HUES64 (cell line): ENCODE measurements around the gene MB.

Experiments used
- H3K27ac ChIP-seq: 2 replicates; pipeline ENCODE4 v1.7.0; 2013; ENCODE audit warnings: low read depth, low read length, inconsistent platforms
- H3K27me3 ChIP-seq: 2 replicates; pipeline ENCODE4 v1.6.1; 2013; ENCODE audit warnings: mild to moderate bottlenecking, low read length; ENCODE audit not compliant: insufficient read depth
- H3K36me3 ChIP-seq: 2 replicates; pipeline ENCODE4 v1.6.1; 2013; ENCODE audit warnings: mild to moderate bottlenecking, low read length; ENCODE audit not compliant: insufficient read depth
- H3K4me1 ChIP-seq: 2 replicates; pipeline ENCODE4 v1.6.1; 2013; ENCODE audit warnings: mild to moderate bottlenecking, low read length, moderate library complexity; ENCODE audit not compliant: insufficient read depth
- H3K4me3 ChIP-seq: 2 replicates; pipeline ENCODE4 v1.5.1; 2013; ENCODE audit warnings: mild to moderate bottlenecking, low read length, moderate library complexity
- H3K9ac ChIP-seq: 2 replicates; pipeline ENCODE4 v1.6.1; 2013; ENCODE audit warnings: mild to moderate bottlenecking, low read depth, low read length
- H3K9me3 ChIP-seq: 2 replicates; pipeline ENCODE4 v1.6.1; 2013; ENCODE audit warnings: low read depth, low read length; ENCODE audit not compliant: insufficient read depth
- WGBS: fragments of 150-250, 120-280 bp; methylation state at CpG from one replicate; pipeline ENCODE4 v1.1.7; 2013; ENCODE audit warnings: missing lambda C conversion rate; 5-methylcytosine and 5-hydroxymethylcytosine counted together

The MB gene

DNA sequence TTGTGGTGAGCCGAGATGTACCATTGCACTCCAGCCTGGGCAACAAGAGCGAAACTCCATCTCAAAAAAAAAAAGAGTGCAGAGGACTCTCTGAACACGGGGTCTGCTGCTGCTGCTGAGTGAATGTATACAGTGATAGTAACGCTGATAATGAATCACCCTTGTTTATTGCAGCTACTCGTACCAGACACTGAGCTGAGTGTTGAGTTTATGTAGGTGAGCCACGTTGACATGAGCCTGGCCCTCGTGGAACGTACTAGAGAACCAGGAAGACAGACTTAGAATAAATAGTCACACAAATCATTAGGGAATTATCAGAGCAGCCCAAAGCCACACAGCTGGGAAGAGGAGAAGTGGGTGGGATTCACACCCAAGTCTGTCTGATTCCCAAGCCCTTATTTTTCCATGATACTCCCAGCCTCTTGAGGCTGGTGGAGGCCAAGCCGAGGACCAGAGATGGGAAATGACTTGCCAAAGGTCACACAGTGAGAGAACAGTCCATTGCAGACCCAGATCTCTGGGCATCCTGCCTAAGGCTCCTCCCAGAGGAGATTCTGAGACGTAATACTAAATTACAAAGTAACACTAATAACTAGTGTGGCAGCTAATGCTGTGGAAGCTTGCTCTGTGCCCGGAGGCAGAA, 34.8 kb downstream of the MB start:
- H3K9ac ChIP-seq: no peak overlapping the region
- H3K27me3 ChIP-seq: no peaks in the 10 kb centered on the region
- WGBS: 88% methylated on average over 8 of the region's 11 CpGs
- H3K4me1 ChIP-seq: no peaks in the 10 kb centered on the region
- H3K9me3 ChIP-seq: no peaks in the 10 kb centered on the region
- H3K36me3 ChIP-seq: no peaks in the 10 kb centered on the region
- no peak overlapping the region for H3K27ac ChIP-seq
- H3K4me3 ChIP-seq: no peak overlapping the region

GRCh38 chr22:35581023-35581413, 36.1 kb downstream of the MB start:
- Histone ChIP-seq H3K36me3 (no peaks in the 10 kb centered on the region), H3K9ac (no peak overlapping the region), H3K27ac (no peak overlapping the region), H3K9me3 (no peaks in the 10 kb centered on the region), H3K4me1 (no peaks in the 10 kb centered on the region), H3K4me3 (no peak overlapping the region), H3K27me3 (no peaks in the 10 kb centered on the region)
- 92% methylated on average over 4 of the region's 5 CpGs for WGBS

GRCh38 chr22:35580351-35581022, 36.6 kb downstream of the MB start:
- Histone ChIP-seq H3K27me3 (no peaks in the 10 kb centered on the region), H3K9ac (no peak overlapping the region), H3K4me1 (no peaks in the 10 kb centered on the region), H3K4me3 (no peak overlapping the region), H3K9me3 (no peaks in the 10 kb centered on the region), H3K27ac (no peak overlapping the region), H3K36me3 (no peaks in the 10 kb centered on the region)
- 86% methylated on average over 10 of the region's 10 CpGs for WGBS

GRCh38 chr22:35578836-35579575, 38.1 kb downstream of the MB start:
- Histone ChIP-seq H3K36me3 (no peaks in the 10 kb centered on the region), H3K9ac (no peak overlapping the region), H3K27me3 (no peaks in the 10 kb centered on the region), H3K27ac (no peak overlapping the region), H3K4me3 (no peak overlapping the region), H3K9me3 (no peaks in the 10 kb centered on the region), H3K4me1 (no peaks in the 10 kb centered on the region)
- WGBS: 93% methylated on average over 19 of the region's 19 CpGs

- WGBS: 87% methylated on average over 2 of the region's 2 CpGs
- H3K27ac ChIP-seq: no peak overlapping the region
Measured at GRCh38 chr22:35577799-35578659, 39.1 kb downstream of the MB start.

GRCh38 chr22:35576671-35577070, 40.5 kb downstream of the MB start:
- Histone ChIP-seq H3K36me3 (no peaks in the 10 kb centered on the region), H3K4me1 (no peaks in the 10 kb centered on the region), H3K4me3 (no peak overlapping the region), H3K27me3 (no peaks in the 10 kb centered on the region), H3K27ac (no peak overlapping the region), H3K9ac (no peak overlapping the region), H3K9me3 (no peaks in the 10 kb centered on the region)
- 92% methylated on average over 8 of the region's 8 CpGs for WGBS

More at GRCh38 chr22:35577799-35578659, 39.1 kb downstream of the MB start:
- H3K27me3 ChIP-seq: no peaks in the 10 kb centered on the region
- no peaks in the 10 kb centered on the region for H3K36me3 ChIP-seq
- no peak overlapping the region for H3K4me3 ChIP-seq
- no peaks in the 10 kb centered on the region for H3K4me1 ChIP-seq
- no peaks in the 10 kb centered on the region for H3K9me3 ChIP-seq
- no peak overlapping the region for H3K9ac ChIP-seq

DNA sequence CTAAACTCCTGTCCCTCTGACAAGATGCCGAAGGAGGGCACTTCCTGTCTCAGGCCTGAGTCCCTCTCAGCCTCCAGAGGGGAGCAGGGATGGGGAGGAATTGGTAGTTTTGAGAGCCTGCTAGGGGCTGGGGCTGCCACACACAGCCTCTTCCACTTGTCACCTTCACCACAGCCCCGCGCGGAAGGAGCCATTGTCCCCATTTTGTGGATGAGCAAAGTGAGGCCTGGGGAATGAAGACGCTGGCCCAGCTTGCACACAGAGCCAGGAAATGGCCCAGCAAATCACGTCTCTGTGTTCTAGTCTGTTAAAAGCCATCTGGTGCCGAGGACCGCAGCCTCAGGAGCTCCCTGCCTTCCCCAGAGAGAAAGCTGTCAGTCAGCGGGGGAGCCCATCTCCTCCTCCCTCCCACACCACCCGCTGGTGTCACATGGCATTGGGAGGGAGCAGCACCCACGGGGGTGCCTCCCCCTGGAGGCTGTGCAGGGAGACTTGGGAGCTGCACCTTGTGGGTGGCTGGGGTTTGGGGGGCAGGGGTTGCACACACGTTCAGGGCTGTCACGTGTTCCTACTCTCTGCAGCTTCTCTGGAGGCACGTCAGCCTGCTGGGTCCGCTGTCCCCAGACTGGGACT, 41.9 kb downstream of the MB start:
- Histone ChIP-seq H3K9ac (no peak overlapping the region), H3K27me3 (no peaks in the 10 kb centered on the region), H3K4me3 (no peak overlapping the region), H3K36me3 (no peaks in the 10 kb centered on the region), H3K9me3 (no peaks in the 10 kb centered on the region), H3K4me1 (no peaks in the 10 kb centered on the region), H3K27ac (no peak overlapping the region)
- 68% methylated on average over 15 of the region's 15 CpGs for WGBS

DNA sequence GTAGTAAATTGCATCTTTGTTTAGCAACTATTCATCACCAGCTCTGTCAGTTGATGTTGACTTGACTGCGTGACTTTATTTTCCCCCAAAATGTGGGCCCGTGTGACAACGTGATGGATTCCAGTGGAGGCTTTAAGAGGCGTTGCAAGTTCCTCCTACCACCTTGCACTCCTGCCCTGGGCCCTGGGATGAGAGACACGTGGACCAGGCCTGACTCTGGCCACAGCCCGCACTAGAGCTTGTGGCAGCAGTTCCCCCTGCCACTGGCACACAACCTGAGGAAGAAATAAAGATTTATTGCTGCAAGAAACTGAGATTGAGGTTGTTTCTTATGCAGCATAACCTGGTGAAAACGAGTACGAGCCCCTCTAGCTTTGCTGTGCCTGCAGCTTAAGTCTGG, 44.6 kb downstream of the MB start:
- Histone ChIP-seq H3K36me3 (no peaks in the 10 kb centered on the region), H3K4me3 (no peak overlapping the region), H3K9me3 (no peaks in the 10 kb centered on the region), H3K9ac (no peak overlapping the region), H3K27ac (no peak overlapping the region), H3K27me3 (no peaks in the 10 kb centered on the region), H3K4me1 (no peaks in the 10 kb centered on the region)
- 86% methylated on average over 8 of the region's 8 CpGs for WGBS

DNA sequence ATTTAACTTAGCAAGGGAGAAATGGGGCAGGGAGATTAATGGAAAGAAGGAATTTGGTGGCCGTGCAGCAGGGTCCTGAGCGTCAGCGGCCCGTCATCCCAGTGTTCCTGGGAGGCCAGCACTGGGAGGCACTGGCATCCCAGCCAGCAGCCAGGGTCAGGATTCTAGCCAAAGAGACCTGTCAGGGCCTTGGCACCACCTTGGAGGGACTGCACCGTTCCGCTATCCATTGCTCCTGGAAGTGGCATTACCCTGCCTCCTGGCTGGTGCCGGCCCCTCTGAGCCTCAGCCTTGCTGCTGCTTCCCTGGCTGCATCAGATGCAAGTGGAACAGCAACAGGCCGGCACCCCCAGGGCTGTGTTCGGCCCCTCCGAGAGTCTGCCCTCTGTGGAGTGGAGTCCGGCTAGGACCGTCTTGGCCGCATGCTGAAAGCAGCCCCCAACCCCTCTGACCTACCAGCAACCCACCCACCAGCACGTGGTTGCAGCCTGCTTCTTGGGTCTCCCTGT, 46.4 kb downstream of the MB start:
- Histone ChIP-seq H3K9ac (no peak overlapping the region), H3K4me3 (no peak overlapping the region), H3K27ac (no peak overlapping the region), H3K4me1 (0 out of 2 replicates have a peak, but pooled peaks cover 2% of the 10 kb centered on the region), H3K36me3 (no peaks in the 10 kb centered on the region), H3K27me3 (no peaks in the 10 kb centered on the region), H3K9me3 (no peaks in the 10 kb centered on the region)
- WGBS: 92% methylated on average over 14 of the region's 14 CpGs

DNA sequence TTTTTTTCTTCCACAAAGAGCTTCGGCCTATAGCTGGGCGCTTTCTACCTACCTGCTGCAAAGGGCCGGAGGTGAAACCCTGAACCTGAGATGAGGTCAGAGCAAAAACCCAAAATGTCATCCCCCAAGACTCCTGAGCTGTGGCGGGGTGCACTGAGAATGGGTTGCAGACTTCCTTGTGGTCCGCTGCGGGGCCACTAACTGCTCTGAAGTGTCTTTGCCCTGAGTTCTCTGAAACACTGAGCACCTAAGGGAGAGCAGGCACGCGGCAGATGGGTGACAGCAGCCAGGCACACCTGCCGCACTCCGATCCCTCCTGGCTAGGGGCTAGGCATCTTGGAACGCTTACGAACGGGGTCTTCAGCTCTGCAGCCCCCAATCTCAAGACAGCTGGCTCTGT, 47.2 kb downstream of the MB start:
- Histone ChIP-seq H3K9me3 (no peaks in the 10 kb centered on the region), H3K4me3 (no peak overlapping the region), H3K4me1 (0 out of 2 replicates have a peak, but pooled peaks cover 3% of the 10 kb centered on the region), H3K27me3 (no peaks in the 10 kb centered on the region), H3K36me3 (no peaks in the 10 kb centered on the region), H3K9ac (no peak overlapping the region), H3K27ac (no peak overlapping the region)
- WGBS: 95% methylated on average over 13 of the region's 13 CpGs
